Ovary (tissue), 3 donors: ENCODE data around the gene KCNG2.

Experiments
- EP300 ChIP-seq: sonication (generic); formaldehyde crosslinking; IDR thresholded peaks from one replicate; pipeline ENCODE4 v1.6.1; 2017; ENCODE audit warnings: antibody characterized with exemption
- POLR2A ChIP-seq: fragments of 450-650 bp; IDR thresholded peaks from one replicate; pipeline ENCODE4 v1.6.1; 2017; ENCODE audit warnings: antibody characterized with exemption, mild to moderate bottlenecking, moderate library complexity
- TF ChIP-seq, protein P1 (sequence below), 3 donors: fragments of 450-650 bp in 2 of 3; fragments of 200-600 bp in 1 of 3; IDR thresholded peaks; one replicate each; pipeline versions ENCODE4 v1.5.1 to v1.8.0; 2016 to 2022; ENCODE audit warnings: antibody characterized with exemption in 3 of 3, mild to moderate bottlenecking in 1 of 3
- donor health status: DM: no; HTN: no; CAD: no.

DNA sequence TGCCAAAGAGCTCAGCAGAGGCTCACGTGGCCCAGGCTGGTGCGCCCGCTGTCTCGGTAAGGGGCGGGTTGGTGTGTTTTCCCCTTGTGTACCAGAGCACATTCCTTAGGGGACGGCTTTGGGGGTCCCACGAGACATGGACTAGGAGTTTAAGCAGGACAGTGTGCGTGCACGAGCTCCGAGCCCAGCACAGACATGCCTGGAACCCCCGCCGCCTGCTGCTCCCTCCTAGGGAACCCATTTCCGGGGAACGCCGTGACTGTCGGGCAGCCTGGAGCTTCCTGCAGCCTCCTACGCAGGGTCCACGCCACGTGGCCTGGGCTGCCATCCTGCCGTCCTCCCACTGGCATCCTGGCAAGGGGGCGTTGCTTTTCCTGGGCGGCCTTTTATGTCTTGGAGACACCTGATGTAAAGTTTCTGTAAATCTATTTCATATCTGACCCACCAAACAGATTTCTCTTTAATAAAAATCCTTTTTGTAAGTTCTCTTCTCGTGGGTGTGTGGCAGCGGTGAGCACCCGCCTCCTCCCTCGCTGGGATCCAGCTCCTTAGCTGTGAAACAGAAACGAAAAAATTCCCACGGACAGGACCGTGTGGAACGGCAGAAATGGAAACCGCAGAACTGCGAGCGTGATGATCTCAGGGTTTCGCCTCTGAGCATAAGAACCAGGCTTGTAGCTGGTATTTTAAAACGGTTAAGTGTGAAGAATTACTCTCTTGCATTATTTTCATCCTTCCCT is 43.5 kb upstream of the KCNG2 start:
- TF ChIP-seq, protein P1, sequence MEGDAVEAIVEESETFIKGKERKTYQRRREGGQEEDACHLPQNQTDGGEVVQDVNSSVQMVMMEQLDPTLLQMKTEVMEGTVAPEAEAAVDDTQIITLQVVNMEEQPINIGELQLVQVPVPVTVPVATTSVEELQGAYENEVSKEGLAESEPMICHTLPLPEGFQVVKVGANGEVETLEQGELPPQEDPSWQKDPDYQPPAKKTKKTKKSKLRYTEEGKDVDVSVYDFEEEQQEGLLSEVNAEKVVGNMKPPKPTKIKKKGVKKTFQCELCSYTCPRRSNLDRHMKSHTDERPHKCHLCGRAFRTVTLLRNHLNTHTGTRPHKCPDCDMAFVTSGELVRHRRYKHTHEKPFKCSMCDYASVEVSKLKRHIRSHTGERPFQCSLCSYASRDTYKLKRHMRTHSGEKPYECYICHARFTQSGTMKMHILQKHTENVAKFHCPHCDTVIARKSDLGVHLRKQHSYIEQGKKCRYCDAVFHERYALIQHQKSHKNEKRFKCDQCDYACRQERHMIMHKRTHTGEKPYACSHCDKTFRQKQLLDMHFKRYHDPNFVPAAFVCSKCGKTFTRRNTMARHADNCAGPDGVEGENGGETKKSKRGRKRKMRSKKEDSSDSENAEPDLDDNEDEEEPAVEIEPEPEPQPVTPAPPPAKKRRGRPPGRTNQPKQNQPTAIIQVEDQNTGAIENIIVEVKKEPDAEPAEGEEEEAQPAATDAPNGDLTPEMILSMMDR (IDR thresholded peaks at IDR 0.05), result no peak
- TF ChIP-seq POLR2A (no peak), EP300 (no peak)
